ENCODE results near the gene CDH13.
A peak's percentile ranks its signal among the peaks of the same experiment; 100 is the strongest.

Gene CDH13

DNA sequence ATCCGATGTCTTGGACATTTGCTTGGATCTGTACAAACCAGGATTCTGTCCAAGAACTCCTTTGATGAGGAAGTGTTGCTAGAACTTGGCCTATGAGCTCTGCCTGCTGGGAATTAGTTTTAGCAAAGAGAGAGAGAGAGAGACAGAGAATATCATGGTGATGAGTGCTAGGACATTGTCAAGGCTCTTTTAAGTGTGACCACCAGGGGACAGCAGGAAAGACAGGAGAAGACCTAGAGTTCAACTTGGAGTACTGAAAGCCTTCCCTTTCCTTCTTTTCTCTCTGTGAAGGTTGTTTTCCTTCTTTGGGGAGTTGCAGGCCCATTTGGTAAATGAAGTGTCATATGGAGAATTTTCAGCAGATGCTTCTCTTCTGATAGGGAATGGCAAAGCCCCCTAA is 791.8 kb downstream of the CDH13 start:
- ATAC-seq = no peak
- TF ChIP-seq ZNF8 (CRISPR knock-in tag; IDR thresholded peaks at IDR 0.05) (no peak), TCF4 (CRISPR knock-in tag; IDR thresholded peaks at IDR 0.05; ENCODE audit: borderline replicate concordance) (no peak), ZC3H10 (CRISPR knock-in tag; IDR thresholded peaks at IDR 0.05) (no peak), RARB (CRISPR knock-in tag; IDR thresholded peaks at IDR 0.05) (no peak), ISL1 (CRISPR knock-in tag; IDR thresholded peaks at IDR 0.05) (no peak), PPARA (CRISPR knock-in tag; IDR thresholded peaks at IDR 0.05; ENCODE audit: borderline replicate concordance) (no peak), CSDC2 (CRISPR knock-in tag; IDR thresholded peaks at IDR 0.05) (no peak), CREB5 (CRISPR knock-in tag; IDR thresholded peaks at IDR 0.05; ENCODE audit: low read depth) (no peak), ESRRG (CRISPR knock-in tag; IDR thresholded peaks at IDR 0.05) (no peak)

GRCh38 chr16:83420206-83420760 is 793.5 kb downstream of the CDH13 start:
- peak; percentile 65; the same call in 2 of the 3 replicates for ATAC-seq
- TF ChIP-seq GLIS3 (CRISPR knock-in tag; IDR thresholded peaks at IDR 0.05) (no peak), TOX (CRISPR knock-in tag; IDR thresholded peaks at IDR 0.05; ENCODE audit: borderline replicate concordance) (no peak), ZNF70 (CRISPR knock-in tag; IDR thresholded peaks at IDR 0.05) (no peak), RARB (CRISPR knock-in tag; IDR thresholded peaks at IDR 0.05) (no peak)

- TF ChIP-seq PATZ1 (CRISPR knock-in tag; IDR thresholded peaks at IDR 0.05; ENCODE audit: borderline replicate concordance) = no peak
- no peak for TF ChIP-seq ZFP3 (CRISPR knock-in tag; IDR thresholded peaks at IDR 0.05)
- no peak for TF ChIP-seq POU6F1 (CRISPR knock-in tag; IDR thresholded peaks at IDR 0.05; ENCODE audit: borderline replicate concordance, low read depth)
- no peak for TF ChIP-seq GLIS3 (CRISPR knock-in tag; IDR thresholded peaks at IDR 0.05)
- TF ChIP-seq ARNTL (CRISPR knock-in tag; IDR thresholded peaks at IDR 0.05; ENCODE audit: borderline replicate concordance, low read depth) = no peak
- no peak for TF ChIP-seq BACH2 (CRISPR knock-in tag; IDR thresholded peaks at IDR 0.05; ENCODE audit: borderline replicate concordance)
- no peak for TF ChIP-seq TSHZ2 (CRISPR knock-in tag; IDR thresholded peaks at IDR 0.05)
- TF ChIP-seq SNAI2 (CRISPR knock-in tag; IDR thresholded peaks at IDR 0.05) = no peak
- no peak for TF ChIP-seq RARB (CRISPR knock-in tag; IDR thresholded peaks at IDR 0.05)
- no peak for ATAC-seq
These were observed 806.4 kb downstream of the CDH13 start for GRCh38 chr16:83433201-83433600.

GRCh38 chr16:83437036-83437435 is 810.3 kb downstream of the CDH13 start:
- no peak for TF ChIP-seq SNAI2 (CRISPR knock-in tag; IDR thresholded peaks at IDR 0.05)
- no peak for TF ChIP-seq ARNTL (CRISPR knock-in tag; IDR thresholded peaks at IDR 0.05; ENCODE audit: borderline replicate concordance, low read depth)
- no peak for TF ChIP-seq ZFP3 (CRISPR knock-in tag; IDR thresholded peaks at IDR 0.05)
- no peak for TF ChIP-seq ZFP30 (CRISPR knock-in tag; IDR thresholded peaks at IDR 0.05)
- no peak for TF ChIP-seq CSDC2 (CRISPR knock-in tag; IDR thresholded peaks at IDR 0.05)
- TF ChIP-seq PPARA (CRISPR knock-in tag; IDR thresholded peaks at IDR 0.05; ENCODE audit: borderline replicate concordance) = no peak
- no peak for TF ChIP-seq RARB (CRISPR knock-in tag; IDR thresholded peaks at IDR 0.05)
- no peak for TF ChIP-seq ISL1 (CRISPR knock-in tag; IDR thresholded peaks at IDR 0.05)
- TF ChIP-seq GLIS3 (CRISPR knock-in tag; IDR thresholded peaks at IDR 0.05) = no peak
- no peak for TF ChIP-seq TSHZ2 (CRISPR knock-in tag; IDR thresholded peaks at IDR 0.05)
- no peak for TF ChIP-seq ZNF565 (CRISPR knock-in tag; conservative IDR thresholded peaks at IDR 0.05; ENCODE audit: low read depth)
- no peak for TF ChIP-seq CREB5 (CRISPR knock-in tag; IDR thresholded peaks at IDR 0.05; ENCODE audit: low read depth)
- TF ChIP-seq PATZ1 (CRISPR knock-in tag; IDR thresholded peaks at IDR 0.05; ENCODE audit: borderline replicate concordance) = no peak
- no peak for TF ChIP-seq ESRRG (CRISPR knock-in tag; IDR thresholded peaks at IDR 0.05)
- ATAC-seq = no peak

Data from SK-N-SH treated with all-trans-retinoic acid at 6 μM for 48 hours (cell line).